ENCODE data around the gene ADGRA1.

The ADGRA1 gene

DNA sequence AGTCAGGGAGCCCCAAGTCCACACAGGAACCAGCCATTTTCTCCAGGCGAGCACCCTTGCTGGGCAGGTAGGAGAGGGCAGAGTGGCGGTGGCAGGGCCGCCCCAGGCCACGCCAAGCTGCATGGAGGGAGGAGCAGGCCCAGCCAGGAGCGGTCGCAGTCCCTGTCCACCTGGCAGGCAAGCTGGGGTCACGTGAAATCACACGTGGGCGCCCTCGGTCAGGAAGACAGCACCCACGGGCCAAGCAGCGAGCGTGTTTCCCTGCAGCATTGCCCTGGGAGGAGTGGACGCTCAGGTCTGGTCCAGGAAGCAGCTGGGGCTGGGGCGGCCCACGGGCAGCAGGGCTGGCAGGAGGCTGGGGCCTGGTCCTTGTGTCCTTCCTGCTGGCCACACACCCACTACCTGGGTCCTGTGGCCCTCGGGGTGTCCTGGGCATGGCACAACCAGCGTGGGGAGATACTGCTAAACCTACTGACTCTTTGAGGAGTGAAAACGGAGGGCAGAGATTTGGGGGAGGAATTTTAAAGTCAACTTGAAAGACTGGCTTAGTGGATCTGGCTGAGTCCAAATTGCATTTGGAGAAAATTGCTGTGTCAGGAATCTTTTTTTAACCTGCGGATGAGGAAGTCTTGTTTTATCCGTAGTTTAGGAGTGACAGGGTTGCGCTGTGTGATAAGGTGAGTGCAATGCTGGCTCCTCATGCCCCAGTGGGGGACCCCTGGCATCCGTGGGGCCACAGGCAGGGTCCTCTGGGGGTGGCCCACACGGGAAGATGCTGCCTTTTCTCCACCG lies 12.2 kb upstream of the ADGRA1 start:
- DNase-seq (ENCODE audit: low read depth), result no peak

DNA sequence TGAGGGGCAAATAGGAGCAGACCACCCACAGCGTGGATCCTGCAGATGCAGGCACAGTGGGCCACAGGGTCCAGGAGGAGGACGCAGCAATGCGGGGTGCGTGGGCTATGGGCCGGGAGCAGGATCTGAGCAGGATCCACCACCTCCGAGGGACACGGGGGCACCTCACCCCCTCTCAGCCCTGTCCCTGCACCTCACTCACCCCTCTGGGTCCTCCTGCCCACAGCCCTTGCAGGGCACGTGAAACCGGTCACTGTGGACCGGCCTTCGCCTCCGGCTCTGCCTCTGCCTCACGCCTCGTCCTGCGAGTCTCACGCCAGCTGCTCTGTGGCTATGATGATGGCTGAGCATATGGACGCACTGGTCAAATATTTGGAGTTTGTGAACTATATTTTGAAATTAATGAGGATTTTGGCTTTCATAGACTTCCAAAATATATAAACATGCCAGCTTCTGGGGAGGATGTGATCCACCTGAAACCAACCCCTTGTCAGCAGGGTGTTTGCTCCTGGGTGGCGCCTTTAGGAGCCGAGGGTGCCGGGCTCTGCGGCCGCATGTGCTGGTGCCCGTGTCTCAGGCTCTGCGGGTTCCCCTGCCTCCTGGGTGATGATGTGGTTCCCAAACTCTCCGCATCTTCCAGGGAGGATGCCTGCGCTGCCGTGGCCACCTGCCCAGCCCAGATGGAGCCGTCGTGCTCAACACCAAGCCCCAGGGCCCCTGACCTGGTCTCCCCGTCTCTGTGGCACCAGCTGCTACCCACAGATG lies 11.3 kb upstream of the ADGRA1 start:
- DNase-seq (ENCODE audit: low read depth), result no peak

DNA sequence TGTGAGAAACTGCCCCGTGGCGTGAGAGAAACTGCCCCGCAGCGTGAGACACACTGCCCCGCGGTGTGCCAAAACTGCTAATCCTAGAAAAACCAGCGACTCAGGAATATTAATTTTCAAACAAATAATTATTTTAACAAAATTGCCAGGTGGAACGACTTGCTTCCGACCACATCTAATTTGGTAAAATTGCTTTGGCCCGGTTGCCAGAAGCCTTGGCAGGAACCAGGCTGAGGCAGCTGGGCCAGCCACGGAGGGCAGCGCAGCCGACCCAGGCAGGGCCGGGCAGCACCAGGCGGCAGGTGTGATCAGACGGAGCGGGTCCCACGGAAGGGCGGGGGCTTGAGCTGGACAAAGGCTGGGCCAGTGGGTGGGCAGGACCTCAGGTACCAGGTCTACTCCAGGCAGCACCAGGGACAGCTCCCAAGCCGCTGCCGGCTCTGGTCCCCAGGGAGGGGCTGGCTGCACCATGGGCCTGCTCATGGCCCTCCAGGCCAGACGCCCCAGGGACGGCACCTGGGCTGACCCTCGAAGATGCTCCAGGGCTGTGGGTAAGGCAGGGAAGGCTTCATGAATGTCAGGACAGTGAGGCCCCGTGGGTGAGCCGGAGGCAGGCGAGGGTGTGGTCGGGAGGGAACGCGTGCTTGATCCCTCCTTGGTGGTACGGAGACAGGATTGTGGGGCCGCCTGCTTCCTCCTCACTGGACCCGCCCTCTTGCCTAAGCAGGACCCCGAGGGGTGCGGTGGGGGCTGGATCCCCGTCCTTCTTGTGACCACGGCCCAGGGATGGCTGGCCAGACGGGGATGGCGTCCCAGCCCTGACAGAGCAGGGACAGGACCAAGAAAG lies 7.7 kb upstream of the ADGRA1 start:
- no peak for DNase-seq (ENCODE audit: low read depth)

DNA sequence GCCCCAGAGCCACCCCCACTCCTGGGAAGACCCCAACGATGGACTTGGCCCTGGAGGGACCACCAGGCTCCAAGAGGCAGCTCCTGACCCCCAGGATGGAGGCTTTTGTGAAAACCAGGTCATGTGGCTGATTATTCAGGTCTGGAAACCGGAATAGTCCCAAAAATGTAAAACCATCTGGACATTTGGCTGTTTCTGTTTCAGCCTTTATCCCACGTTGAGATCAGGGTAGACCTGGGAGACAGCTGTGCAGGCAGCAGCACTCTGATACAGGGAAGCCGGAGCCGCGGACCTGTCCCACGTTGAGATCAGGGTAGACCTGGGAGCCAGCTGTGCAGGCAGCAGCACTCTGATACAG lies 7.1 kb upstream of the ADGRA1 start:
- DNase-seq (ENCODE audit: low read depth), result no peak

DNA sequence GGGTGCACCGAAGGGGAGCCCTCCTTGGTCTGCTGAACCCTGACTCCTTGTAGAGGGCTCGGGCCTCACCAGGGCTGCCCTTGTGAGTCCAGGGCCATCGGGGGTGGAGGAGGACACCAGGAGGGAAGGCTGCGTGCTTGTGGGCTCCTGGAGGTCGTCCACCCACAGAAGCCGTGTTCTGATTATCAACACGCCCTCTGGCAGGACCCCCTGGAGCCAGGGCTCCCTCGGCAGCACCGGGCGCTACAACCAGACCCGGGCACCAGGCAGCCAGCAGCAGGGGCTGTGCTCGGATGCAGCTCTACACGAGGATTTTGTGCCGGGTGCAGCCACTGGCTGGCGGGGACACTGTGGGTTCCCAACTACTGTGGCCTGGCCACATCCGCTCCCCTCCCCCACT lies 6.1 kb upstream of the ADGRA1 start:
- DNase-seq (ENCODE audit: low read depth), result no peak

DNA sequence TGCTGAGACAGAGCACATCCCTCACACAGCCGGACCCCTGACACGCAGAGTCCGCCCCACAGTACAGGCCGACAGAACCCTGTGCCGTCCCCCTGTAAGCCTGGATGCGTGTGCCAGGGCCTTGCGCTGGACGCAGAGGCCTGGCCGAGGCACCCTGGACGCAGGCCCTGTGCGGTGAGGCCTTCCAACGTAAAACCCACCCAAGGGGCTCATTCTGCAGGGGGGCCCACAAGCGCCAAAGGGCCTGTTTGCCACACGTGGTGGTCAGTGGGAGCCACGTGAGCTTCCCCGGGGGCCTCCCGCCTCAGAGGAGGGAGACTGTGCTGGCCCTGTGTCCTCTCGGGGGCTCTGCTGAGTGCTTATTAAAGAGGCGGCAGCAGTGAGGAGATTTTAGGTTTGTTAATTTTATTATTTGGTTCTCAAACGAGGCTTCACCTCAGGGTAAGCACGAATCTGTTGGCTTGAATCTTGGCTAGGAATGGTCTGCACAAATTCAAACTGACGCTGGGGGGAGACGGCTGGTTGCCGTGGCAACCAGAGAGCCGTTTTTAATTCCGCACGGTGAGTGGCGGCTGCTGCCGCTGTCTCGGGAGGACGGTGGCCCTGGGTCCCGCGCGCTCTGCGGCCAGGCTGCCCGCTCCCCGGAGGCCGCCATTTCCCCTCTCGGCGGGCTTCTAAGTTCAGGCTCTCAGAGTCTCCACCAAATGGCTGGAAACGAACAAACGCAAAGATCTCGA lies 4.9 kb upstream of the ADGRA1 start:
- no peak for DNase-seq (ENCODE audit: low read depth)

DNA sequence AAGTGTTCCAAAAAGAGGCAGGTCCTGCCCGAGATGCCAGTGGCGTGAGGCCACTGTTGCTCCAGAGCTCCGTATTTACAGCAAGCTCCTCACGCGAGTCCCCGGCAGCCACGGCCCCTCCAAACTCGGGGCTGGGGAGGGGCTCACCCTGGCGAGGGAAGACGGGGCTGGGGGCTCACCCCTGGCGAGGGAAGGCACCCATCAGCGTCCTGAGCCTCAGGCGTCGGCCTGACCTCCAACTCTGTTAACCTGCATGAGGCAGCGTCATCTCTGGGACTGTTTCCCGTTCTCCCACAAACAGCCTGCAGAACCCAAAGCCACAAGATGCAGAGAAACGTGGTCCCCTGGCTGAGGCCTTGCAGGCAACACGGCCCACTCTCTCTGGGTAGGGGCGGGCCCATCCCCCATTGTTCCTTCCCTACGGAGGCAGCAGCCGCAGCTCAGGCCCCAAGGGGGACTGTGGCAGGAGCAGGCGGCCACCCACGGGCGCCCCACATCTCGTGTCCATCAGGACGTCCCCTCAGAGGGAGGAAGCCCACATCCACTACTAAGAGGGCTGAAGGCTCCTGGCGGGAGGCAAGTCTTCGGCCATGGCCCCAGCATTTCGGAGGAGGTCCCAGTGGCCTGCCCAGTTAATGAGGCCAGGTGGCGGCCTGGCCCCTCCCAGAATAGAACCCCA lies 4.2 kb upstream of the ADGRA1 start:
- DNase-seq (ENCODE audit: low read depth), result no peak

DNA sequence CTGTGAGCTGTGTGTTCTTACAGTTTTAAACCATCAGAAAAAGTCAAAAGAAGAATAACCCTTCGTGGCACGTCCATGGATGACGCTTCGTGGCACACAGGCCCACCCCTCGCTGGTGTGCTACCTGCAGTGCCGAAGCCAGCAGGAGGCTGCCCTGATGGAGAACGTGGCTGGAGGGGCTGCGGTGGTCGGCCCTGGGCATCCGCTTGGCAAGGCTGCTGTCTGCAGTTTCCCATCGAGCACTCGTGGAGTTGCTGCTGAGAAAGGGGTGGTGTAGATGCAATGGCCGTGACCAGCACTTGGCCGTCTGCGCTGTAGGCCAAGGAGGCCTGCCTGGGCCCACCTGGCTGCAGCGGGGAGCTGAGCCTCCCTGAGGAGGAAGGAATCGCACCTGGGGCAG lies 3.2 kb upstream of the ADGRA1 start:
- DNase-seq (ENCODE audit: low read depth), result no peak

DNA sequence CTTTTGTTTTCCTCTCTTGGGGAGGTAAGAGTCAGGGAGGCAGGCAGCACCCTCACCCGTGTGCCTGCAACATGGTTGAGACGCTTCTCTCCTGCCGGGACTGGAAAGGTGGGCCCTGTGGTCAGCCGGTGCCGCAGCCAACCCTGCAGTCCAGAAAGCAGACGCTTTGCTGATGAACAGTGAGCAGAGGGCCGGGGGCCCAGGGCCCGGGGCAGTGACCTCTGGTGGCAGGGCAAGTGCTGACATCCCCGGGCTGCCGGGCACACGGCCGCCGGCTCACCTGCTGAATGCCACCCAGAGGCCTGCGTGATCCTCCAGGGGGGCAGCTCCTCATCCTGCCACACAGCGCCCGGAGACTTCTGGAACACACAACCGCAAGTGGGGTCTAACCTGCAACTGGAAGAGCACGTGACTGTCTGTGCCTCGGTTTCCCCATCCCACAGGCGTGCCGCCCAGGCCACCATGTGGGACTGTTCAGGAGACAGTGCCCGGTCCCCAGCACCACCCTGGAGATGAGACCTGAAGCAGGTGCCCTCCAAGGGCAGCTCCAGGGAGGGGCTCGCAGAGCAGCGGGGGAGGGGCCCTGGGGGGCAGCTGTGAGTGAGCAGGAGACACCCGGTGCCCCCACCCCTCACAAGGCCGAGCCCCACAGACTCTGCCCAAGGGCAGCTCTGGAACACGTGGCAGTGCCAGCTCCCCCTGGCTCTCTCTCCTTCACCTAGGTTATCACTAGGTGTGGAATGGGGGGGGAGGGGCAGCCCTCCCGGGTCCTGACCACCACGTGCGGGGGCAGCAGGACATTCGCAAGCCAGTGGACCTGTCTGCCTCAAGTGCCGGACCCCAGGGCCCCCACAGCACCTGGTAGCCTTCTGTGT lies 2.2 kb upstream of the ADGRA1 start:
- no peak for DNase-seq (ENCODE audit: low read depth)

DNA sequence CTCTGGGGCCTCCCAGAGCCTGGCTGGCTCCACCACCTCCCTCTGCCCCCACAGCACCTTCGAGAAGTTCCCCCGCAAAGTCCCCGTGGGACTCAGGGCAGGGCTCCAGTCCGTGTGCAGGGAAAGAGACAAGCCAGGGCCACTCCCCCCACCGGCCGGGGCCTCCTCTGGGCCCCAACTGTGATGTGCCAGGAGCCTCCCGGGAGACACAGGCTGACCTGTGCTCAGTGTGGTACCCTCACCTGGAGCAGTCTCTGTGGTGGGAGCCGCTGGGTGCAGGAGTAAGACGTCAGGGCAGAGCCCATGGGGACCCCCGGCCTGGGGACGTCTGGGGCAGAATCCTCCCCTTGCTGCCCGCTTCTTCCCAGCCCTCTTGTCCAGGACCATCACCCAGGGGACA lies 1.5 kb upstream of the ADGRA1 start:
- DNase-seq (ENCODE audit: low read depth), result no peak

DNA sequence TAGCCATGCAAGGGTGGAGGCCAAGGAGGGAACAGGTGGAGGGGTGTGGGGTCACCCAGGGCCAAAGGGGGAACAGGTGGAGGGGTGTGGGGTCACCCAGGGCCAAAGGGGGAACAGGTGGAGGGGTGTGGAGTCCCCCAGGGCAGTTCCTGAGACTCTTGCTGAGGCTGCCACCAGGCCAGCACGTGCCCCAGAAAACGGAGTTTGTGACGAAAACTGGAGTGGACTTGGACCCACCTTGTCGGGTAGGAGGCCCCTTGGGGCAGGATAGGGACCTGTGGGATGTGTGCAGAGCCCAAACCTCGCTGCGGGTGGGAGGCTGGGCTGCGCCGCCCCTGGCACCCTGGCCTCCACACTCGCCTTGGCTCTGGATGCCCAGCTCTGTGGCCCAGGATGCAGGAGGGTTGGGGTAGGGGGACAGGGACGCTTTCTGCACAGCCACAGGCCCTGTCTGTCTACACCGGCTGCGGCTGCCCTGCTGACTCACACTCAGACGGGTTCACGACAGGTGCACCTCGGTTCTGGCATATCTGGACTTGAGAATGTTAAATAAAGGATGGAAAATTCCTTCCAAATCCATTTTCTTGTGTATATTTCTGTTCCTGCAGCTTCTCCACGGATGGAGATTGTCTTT lies 562 bp upstream of the ADGRA1 start:
- no peak for DNase-seq (ENCODE audit: low read depth)

DNA sequence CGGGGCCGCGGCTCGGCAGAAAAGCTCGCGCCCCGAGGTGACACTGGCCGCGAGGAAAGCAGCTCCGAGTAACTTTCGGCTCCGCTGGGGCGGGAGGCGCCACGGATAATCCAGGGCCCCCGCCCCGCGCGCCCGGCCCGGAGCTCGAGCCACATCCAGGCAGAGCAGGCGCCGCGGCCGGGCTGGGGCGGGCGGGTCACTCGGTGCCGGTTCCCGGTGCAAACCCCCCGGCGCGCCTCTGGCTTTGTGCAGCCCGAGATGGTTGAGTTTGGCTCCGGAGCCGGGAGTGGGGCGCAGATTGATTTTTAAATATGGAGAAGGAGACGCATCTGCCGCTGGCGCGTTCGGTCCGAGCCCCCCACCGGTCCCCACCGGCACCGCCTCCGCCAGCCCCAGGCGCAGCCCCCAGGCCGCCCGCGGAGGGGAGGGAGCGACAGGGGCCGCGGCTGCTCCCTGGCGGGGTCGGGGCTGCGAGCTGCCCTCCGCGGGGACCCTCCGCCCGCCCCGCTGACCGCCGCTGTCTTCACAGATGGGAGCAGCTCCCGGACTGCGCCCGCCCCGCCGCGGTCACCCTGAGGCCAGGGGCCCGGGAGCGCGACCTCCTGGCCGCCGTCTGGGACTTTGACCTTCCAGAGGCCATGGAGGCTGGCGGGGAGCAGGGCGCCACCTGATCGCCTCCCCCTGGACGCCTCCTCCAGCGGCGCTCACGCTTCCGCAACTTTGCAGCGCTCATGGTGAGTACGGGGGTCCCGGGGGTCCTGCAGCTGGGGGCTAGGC lies 643 bp downstream of the ADGRA1 start:
- no peak for DNase-seq (ENCODE audit: low read depth)

DNA sequence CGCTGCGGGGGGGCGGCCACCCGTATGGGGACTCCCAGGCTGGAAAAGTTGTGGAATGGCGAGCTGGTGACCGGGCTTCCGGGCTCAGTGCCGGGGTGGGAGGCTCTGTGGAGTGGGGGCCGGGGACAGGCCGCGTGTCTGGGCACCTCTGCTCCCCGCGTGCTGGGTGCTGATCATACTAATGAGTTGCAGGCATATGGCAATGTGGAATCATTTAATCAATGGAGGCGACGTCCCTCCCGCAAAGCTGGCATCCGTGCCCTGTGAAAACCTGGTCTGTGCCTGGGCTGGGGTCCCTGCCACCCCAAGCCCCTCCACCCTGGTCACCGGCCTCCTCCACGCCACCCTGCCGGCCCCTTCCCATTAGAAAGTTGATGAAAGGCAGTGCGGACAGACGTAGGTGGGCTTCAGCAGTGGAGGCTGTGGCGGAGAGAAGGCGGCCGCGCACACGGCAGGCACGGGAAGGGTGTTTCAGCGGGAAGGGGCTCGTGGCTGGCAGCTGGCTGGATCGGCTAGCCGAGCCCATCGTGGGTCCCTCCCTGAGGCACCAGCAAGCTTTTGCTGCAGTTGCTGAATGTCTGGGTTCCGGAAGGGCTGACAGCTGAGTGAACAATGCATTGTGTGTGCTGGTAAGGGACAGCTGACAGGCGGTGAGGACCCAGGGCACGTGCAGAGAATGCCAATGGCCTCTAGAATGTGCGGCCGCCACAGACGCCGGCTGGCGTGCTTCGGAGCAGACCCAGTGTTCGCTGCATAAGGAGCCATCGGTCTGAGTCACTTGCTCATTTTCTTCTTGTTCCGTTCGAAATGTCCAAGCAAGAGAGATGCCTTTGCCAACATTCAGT lies 1.5 kb downstream of the ADGRA1 start:
- DNase-seq (ENCODE audit: low read depth), result no peak

DNA sequence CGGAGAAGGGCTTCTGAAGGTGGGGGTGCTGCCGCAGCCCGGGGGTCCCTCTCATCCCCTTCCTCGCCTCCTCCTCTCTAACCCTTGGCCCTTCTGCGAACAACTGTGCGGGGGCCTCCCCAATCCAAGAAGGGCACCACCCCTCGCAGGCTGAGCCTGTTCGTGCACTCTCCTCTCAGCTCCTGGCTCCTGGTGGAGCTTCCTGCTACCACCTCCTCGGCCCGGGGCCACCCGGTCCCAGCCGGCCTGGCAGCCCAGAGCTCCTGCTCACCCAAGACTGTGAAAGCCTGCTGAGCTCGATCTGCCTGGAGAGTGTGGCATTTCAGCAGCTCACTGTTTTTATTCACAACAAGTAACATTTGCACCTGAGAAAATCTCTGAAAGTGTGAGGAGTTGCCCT lies 2.4 kb downstream of the ADGRA1 start:
- DNase-seq (ENCODE audit: low read depth), result no peak

DNA sequence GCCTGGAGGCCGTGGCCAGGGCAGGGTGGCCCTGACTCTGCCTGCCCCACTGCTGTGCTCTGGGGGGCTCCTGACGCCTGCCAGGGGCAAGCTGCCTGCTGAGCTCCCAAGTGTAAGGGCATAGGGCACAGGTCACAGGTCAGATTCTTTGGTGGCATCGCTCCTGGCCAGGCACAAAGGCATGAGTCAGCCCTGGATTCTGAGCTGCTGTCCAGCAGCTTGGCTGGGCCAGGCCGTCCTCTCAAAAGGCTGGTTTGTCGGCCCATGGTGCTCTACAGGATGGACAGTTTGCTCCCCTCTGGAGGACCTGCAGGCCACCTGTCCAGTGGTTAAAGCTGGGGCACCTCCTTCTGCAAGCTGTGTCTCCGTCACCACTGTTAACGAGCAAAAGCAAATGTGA lies 2.9 kb downstream of the ADGRA1 start:
- DNase-seq (ENCODE audit: low read depth), result no peak

DNA sequence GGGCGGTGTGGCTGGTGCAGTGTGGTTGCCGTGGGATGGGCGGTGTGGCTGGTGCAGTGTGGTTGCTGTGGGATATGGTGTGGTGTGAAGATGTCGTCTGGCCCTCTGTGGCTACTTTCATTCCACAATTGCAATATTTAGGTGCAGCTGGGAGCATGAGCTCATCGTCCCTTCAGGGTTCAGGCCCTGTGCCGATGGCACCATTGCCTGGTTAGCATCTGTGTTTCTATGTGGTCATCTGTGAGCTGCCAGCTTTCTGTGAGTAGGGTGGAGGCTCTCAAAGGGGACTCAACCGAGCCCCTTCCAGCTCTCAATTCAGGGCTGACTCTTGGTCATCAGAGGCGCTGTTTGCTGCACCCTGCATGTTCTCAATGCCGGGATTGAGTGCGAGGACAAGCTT lies 3.6 kb downstream of the ADGRA1 start:
- DNase-seq (ENCODE audit: low read depth), result no peak

DNA sequence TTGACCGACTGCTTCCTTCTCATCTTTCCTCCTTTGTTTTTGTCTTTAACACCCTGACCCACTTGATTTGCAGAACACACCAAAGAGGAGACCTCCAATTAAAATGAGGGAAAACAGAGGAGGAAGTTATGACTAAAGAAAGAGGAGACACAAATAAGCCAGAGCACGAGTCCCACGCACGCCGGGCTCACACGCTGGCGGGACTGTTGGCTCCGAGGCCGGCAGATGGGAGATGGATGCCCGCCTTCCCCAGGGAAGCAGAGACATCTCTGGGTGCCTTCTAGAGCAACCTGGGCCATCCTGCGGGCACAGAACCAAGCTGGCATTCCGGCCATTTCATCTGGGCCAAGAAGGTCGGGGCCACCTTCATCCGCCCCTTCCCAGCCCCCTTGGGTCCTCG lies 5.6 kb downstream of the ADGRA1 start:
- no peak for DNase-seq (ENCODE audit: low read depth)

DNA sequence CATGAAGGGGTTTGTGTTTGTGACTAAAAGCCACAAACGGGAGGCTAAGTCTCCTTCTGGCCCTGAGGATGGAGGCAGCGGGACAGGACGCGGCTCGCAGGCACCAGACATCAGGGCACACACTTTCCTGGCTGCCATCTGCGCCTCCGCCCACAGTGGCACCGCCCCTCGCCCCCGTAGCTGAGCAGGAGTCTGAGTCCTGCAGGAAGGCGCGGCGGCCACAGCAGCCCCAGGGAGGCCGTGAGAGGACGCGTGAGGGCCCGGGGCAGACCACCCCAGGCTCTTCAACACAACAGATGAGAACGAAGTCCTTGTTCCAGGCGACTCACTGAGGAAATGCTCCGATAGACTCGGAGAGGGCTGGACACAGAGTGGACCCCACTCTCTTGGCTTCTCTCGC lies 6.6 kb downstream of the ADGRA1 start:
- no peak for DNase-seq (ENCODE audit: low read depth)
